GM12873 (cell line): ENCODE measurements around the gene GIT1.

Experiments used
- CTCF ChIP-seq: IDR thresholded peaks from 2 replicates; pipeline ENCODE4 v1.5.1; 2012; ENCODE audit warnings: low read depth, mild to moderate bottlenecking, moderate library complexity, low read length, control low read depth; ENCODE audit not compliant: insufficient read depth; ENCODE audit errors: missing control alignments

Gene GIT1

GRCh38 chr17:29610395-29610794 lies 20.9 kb upstream of the GIT1 start:
- TF ChIP-seq CTCF: no peak

- no peak for TF ChIP-seq CTCF
These were observed 19.5 kb upstream of the GIT1 start for GRCh38 chr17:29608986-29609385.

- TF ChIP-seq CTCF: no peak
These were observed 18.2 kb upstream of the GIT1 start for GRCh38 chr17:29607557-29608195.

GRCh38 chr17:29603109-29603674 lies 13.7 kb upstream of the GIT1 start:
- no peak for TF ChIP-seq CTCF

GRCh38 chr17:29597361-29598172 lies 8.1 kb upstream of the GIT1 start:
- no peak for TF ChIP-seq CTCF

GRCh38 chr17:29596811-29597210 lies 7.4 kb upstream of the GIT1 start:
- TF ChIP-seq CTCF: no peak
